Esophagus muscularis mucosa (tissue), 4 donors: ENCODE results near the gene ANK2. TPM values are rescaled to one million over a fixed set of nuclear protein-coding genes. Genes with fewer than 3 reads are reported as not detected.

Experiments used
- DNase-seq: peaks from one replicate; pipeline ENCODE4 v3.0.0-alpha.2; 2017; ENCODE audit errors: extremely low spot score
- H3K27ac ChIP-seq, 4 donors: fragments of 200-600 bp; sonication (generic); replicated peaks in 1 of 4; 1 replicate in 3 of 4; 2 replicates in 1 of 4; pipeline ENCODE4 v1.5.1; 2016 to 2019; ENCODE audit warnings: mild to moderate bottlenecking in 1 of 4
- H3K27me3 ChIP-seq, 4 donors: fragments of 200-600 bp; sonication (generic); one replicate each; pipeline versions ENCODE4 v1.5.1 to v1.6.0; 2016 to 2019
- H3K36me3 ChIP-seq, 4 donors: fragments of 200-600 bp; sonication (generic); one replicate each; pipeline ENCODE4 v1.5.1; 2016 to 2019
- H3K4me1 ChIP-seq, 4 donors: fragments of 200-600 bp; sonication (generic); one replicate each; pipeline ENCODE4 v1.5.1; 2016 to 2019
- H3K4me3 ChIP-seq, 4 donors: fragments of 200-600 bp; sonication (generic); 1 replicate in 2 of 4; 2 replicates in 2 of 4; pipeline ENCODE4 v1.5.1; 2016 to 2019; ENCODE audit warnings: mild to moderate bottlenecking in 4 of 4, moderate library complexity in 1 of 4
- H3K9me3 ChIP-seq, 4 donors: fragments of 200-600 bp; sonication (generic); 1 replicate in 3 of 4; 2 replicates in 1 of 4; pipeline ENCODE4 v1.5.1; 2016 to 2019
- CTCF ChIP-seq, 3 experiments: fragments of 200-600 bp in 2 of 3; fragments of 450-650 bp in 1 of 3; sonication (generic) in 2 of 3; IDR thresholded peaks; one replicate each; pipeline ENCODE4 v1.5.1; 2017 to 2019; ENCODE audit warnings: antibody characterized with exemption in 3 of 3, mild to moderate bottlenecking in 2 of 3, moderate library complexity in 1 of 3
- EP300 ChIP-seq: sonication (generic); formaldehyde crosslinking; IDR thresholded peaks from one replicate; pipeline ENCODE4 v1.6.1; 2017; ENCODE audit warnings: antibody characterized with exemption
- POLR2A ChIP-seq: fragments of 450-650 bp; IDR thresholded peaks from one replicate; pipeline ENCODE4 v1.6.1; 2017; ENCODE audit warnings: antibody characterized with exemption, moderate library complexity, mild to moderate bottlenecking, low read depth
- POLR2AphosphoS5 ChIP-seq, 2 donors: sonication (generic); formaldehyde crosslinking; IDR thresholded peaks; one replicate each; pipeline ENCODE4 v1.6.1; 2017; ENCODE audit warnings: antibody characterized with exemption in 2 of 2
- WGBS: methylation state at CpG from one replicate; pipeline ENCODE4 v1.1.5; 2018; 5-methylcytosine and 5-hydroxymethylcytosine counted together
- intact Hi-C: fragments of 100-400 bp; cut with DNase I; formaldehyde crosslinking; loops from one replicate; pipeline ENCODE4 v1.15.1; 2023
- total RNA-seq, 4 donors: library from RNA; depleted of rRNA; stranded (reverse); fragments of >200 nt; gene quantifications; one replicate each; pipeline versions ENCODE4 v1.1.0 to v1.2.1, GENCODE V29; 2016

Gene ANK2
- total RNA-seq, 4 donors from 2014 or later = 76.8 to 88.0 (median 82.8) TPM

- intact Hi-C loops = no loop called here
- Histone ChIP-seq H3K4me1 (peaks cover 0 to 13% (median 2%) of the 10 kb centered on the region in 4 donors), H3K4me3 (no peak overlapping the region), H3K9me3 (peaks cover 0 to 3% (median 0%) of the 10 kb centered on the region in 4 donors), H3K36me3 (no peaks in the 10 kb centered on the region), H3K27me3 (no peaks in the 10 kb centered on the region), H3K27ac (no peak overlapping the region)
- no peak for DNase-seq
- TF ChIP-seq EP300 (no peak), POLR2AphosphoS5 (IDR thresholded peaks at IDR 0.05) (no peak), CTCF (IDR thresholded peaks at IDR 0.05) (no peak), POLR2A (no peak)
Observed at GRCh38 chr4:113186913-113187312, 137.5 kb downstream of the ANK2 start.

GRCh38 chr4:113187358-113187757 is 137.9 kb downstream of the ANK2 start:
- intact Hi-C loops = no loop called here
- no peaks in the 10 kb centered on the region for H3K36me3 ChIP-seq
- no peak for DNase-seq
- H3K9me3 ChIP-seq = peaks cover 0 to 3% (median 0%) of the 10 kb centered on the region in 4 donors
- no peak overlapping the region for H3K27ac ChIP-seq
- WGBS = 85% methylated on average over 3 of the region's 3 CpGs
- peaks cover 0 to 10% (median 2%) of the 10 kb centered on the region in 4 donors for H3K4me1 ChIP-seq
- H3K27me3 ChIP-seq = no peaks in the 10 kb centered on the region
- TF ChIP-seq POLR2A (no peak), CTCF (IDR thresholded peaks at IDR 0.05) (no peak), EP300 (no peak), POLR2AphosphoS5 (IDR thresholded peaks at IDR 0.05) (no peak)
- no peak overlapping the region for H3K4me3 ChIP-seq

- no peak for DNase-seq
- H3K27me3 ChIP-seq = no peaks in the 10 kb centered on the region
- no peak overlapping the region for H3K27ac ChIP-seq
- H3K4me1 ChIP-seq = no peaks in the 10 kb centered on the region
- 84% methylated on average over 4 of the region's 4 CpGs for WGBS
- H3K9me3 ChIP-seq = peaks cover 0 to 3% (median 0%) of the 10 kb centered on the region in 4 donors
- no peaks in the 10 kb centered on the region for H3K36me3 ChIP-seq
- TF ChIP-seq POLR2AphosphoS5 (IDR thresholded peaks at IDR 0.05) (no peak), EP300 (no peak), POLR2A (no peak), CTCF (IDR thresholded peaks at IDR 0.05) (no peak)
- intact Hi-C loops = no loop called here
- no peak overlapping the region for H3K4me3 ChIP-seq
Observed at GRCh38 chr4:113189546-113189945, 140.1 kb downstream of the ANK2 start.

GRCh38 chr4:113209153-113209552 is 159.7 kb downstream of the ANK2 start:
- no peak for DNase-seq
- H3K27ac ChIP-seq = no peak overlapping the region
- no peaks in the 10 kb centered on the region for H3K27me3 ChIP-seq
- no peaks in the 10 kb centered on the region for H3K4me1 ChIP-seq
- WGBS = 88% methylated on average over 4 of the region's 4 CpGs
- no peak overlapping the region for H3K4me3 ChIP-seq
- no peak for TF ChIP-seq CTCF (IDR thresholded peaks at IDR 0.05)
- no peak for TF ChIP-seq POLR2AphosphoS5 (IDR thresholded peaks at IDR 0.05)
- no peak for TF ChIP-seq EP300
- TF ChIP-seq POLR2A = no peak
- H3K36me3 ChIP-seq = no peaks in the 10 kb centered on the region
- H3K9me3 ChIP-seq = no peaks in the 10 kb centered on the region
- intact Hi-C loops = no loop called here

- 77% methylated on average over 3 of the region's 3 CpGs for WGBS
- intact Hi-C loops = no loop called here
- no peaks in the 10 kb centered on the region for H3K4me1 ChIP-seq
- H3K27ac ChIP-seq = no peak overlapping the region
- no peak for DNase-seq
- no peak for TF ChIP-seq CTCF (IDR thresholded peaks at IDR 0.05)
- TF ChIP-seq POLR2AphosphoS5 (IDR thresholded peaks at IDR 0.05) = no peak
- TF ChIP-seq POLR2A = no peak
- no peak for TF ChIP-seq EP300
- no peaks in the 10 kb centered on the region for H3K36me3 ChIP-seq
- no peaks in the 10 kb centered on the region for H3K9me3 ChIP-seq
- no peaks in the 10 kb centered on the region for H3K27me3 ChIP-seq
- H3K4me3 ChIP-seq = no peak overlapping the region
Observed at GRCh38 chr4:113209652-113210320, 160.3 kb downstream of the ANK2 start.
